GM19324 (cell line): Measurements from ENCODE around the gene CFAP221.

Experiments
- ATAC-seq: cut with Tn5 transposase; IDR thresholded peaks from one replicate; pipeline ENCODE4 v1.9.1; 2021; ENCODE audit warnings: mild to moderate bottlenecking, moderate library complexity; ENCODE audit not compliant: unreplicated experiment, low FRiP score

Gene CFAP221

DNA sequence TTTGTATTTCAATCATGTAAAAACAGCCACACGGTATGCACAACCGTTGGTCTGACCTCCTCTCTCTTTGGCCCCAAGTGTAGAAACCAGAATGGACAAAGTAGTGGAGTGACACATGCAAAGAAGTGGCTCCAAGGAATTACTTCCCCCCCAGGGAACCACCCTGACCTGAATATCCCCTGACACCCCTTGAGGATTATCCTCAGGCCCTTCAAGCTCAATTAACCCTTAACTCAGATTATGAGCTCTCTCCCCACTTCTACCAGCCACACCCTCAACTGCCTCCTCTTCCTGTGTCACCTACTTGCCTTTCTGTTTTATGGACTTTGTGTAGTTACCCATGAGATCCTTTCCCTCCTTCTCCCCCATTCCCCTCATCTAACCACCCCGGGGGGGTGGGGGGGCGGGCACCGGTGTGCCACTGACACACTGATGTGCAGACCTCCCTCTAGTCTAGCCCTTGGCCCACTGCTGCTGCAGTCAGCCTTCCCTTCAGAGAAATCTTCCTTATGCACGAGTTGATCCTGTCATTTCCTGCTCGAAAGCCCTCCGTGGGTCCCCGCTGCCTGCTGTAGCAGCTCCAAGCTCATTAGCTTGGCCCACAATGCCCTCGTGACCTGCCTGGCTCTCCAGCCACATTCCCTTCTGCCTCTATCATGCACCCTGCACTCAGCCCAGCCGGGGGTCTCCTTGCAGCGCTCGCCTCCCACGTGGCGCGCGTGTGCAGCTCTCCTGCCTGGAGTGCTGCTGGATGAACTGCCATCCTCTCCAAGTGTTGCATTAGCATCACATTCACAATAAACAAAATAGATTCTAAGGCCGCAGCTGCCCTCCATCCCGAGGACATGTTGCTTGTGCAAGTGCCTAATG lies 94.7 kb downstream of the CFAP221 start:
- no peak for ATAC-seq

DNA sequence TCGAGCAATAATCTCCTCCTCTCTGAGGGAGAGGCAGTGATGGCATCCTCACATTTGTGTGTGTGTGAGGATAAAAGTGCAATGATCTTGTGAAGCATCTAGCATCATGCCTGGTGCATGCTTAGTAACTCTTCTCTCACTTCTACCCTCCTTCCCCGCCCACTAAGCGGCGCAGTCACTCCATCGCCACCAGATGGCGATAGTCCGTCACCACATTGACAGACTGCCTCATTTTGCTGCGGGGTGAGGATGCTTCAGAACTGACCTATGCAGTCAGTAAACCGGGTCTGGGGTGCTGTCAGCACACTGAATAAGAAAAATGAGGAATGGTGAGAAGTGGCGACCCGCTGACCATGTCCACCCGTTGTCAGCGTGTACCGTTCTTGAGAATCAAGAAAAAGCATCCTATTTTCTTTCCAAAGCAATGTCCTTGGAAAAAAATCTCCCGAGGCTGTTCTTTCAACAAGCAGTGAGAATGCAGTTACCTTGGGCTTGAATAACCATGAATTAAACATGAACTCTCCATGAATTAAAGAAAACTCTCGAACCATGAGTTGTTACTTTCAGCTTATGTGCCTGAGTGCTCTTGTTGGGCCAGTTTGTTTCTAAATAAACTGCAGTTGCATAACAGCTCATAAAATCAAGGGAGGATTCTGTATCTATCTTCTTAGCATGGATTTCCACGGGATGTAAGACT lies 97.5 kb downstream of the CFAP221 start:
- ATAC-seq = peak; percentile 87

DNA sequence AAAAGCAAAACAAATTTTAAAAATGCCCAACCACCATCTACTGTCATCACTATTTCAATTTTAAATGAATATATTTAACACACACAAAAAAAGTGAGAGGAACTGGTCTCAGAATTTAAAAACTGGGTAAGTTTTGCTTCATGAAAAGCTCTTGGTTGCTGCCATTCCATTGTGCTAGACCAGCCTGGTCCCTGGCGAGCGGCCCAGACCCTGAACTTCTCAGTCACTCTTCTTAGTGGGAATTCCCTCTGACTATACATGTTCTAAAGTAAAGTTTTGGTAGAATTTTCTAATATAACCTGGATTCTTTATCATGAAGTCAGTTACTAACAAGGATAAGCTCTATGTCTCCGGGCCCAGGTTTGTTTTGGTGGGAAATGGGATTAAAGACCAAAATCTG lies 99.9 kb downstream of the CFAP221 start:
- no peak for ATAC-seq

DNA sequence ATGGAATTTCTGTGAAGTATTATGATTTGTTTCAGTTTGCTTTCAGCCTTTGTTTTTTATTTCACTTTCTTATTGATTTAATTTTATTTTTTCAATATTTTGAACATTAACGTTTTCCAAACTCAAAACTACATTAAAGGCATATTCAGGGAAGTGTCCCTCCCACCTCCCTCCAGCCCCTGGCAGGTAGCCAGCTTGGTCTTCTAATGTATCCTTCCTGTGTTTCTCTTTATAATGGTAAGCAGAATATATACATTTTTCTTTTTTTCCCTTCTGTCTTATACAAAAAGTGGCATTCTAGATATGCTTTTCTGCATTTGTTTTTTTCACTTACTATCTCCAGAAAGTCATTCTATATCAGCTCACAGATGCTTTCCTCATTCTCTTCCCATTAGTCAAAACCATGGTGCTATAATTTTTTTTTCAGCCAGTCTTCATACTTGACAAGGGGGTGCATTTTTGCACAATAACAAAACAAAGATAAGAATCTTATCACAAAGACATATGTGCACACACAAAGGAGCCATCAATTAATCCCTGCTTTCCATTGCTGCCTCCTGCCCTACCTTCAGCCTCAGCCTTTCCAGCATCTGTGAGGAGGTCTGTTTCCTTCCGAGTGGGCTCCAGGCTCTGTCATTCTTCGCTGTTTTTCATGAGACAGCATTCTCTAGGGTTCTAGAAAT lies 101.1 kb downstream of the CFAP221 start:
- ATAC-seq = no peak

DNA sequence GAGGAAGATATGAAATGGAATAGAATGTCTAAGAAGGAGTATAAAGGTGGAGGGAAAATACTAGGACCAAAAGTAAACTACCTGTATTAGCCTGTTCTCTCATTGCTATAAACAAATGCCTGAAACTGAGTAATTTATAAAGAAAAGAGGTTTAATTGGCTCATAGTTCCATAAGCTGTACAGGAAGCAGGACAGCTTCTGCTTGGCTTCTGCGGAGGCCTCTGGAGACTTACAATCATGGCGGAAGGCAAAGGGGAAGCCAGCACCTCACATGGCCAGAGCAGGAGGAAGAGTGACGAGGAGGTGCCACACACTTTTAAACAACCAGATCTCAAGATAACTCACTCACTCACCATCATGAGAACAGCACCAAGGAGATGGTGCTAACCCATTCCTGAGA lies 101.9 kb downstream of the CFAP221 start:
- ATAC-seq = no peak

DNA sequence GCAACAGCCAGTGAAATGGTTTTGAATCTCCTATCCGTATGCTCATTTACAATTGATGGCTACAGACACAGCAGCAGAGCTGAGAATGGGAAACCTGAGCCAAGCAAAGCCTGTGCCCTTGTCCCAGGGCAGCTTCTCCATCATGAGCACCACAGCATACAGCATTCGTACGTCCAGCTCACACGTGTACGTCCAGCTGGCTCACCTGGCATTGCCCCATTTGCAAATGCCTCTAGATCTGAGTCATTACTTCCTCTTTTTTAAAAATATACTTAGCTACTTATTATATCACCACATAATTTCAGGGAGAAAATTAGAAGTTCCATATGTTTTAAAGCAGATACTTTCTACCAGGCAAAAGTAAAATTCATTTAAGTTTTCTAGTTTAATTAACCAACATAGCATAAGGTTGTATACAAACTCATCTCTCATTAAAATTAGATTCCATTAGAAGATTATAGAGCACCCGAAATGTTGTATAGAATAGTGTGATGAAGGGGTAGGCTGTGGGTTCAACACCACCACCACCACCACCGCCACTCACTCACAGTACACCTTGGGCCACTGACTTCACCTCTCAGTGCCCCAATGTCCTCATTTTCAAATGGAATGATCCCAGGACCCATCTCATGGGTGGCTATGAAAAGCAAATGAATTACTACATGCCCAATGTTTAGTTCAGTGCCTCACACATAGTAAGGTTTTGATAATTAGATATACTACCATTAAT lies 103.4 kb downstream of the CFAP221 start:
- peak; percentile 93 for ATAC-seq

DNA sequence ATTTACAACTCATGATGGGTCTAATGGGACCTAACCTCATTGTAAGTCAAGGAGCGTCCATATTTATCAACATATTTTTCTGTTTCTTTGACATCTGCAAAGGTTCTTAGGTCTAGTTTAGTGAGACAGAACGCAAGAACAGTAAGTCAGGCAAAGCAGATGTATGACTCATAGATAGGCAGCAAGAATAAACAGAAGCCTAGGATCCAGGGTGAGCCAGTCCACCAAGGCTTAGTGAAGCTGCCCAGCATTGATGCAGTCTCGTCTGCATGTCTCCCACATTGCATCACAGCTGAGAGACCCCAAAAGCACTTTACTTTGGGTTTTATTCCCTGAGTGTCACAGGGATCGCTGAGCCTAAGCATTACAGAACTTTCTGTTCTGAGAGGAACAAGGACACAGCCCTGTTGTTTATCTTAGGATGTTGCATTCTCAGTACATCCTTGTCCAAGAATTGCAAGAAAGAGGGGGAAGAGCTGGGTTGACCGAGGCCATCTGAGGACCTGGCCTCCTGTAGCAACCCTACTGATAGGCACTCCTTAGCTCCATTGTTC lies 105.2 kb downstream of the CFAP221 start:
- ATAC-seq = no peak

DNA sequence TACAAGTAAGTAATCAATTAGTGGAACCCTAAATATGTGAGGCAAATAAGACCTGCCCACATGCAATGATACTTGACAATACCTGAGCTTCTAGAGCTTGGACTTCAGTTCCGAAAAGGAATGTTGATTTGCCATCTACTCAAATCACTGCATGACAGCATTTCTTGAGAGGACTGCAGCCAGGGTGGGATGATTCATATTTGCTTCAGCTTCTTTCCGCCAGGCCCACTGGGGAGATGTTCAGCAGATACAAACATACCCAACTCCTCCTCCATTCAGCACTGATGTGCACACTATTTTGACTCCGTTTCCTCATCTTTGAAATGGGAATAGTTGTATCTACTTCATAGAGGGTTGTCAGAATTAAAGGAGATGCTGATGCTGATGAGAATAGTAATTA lies 106.0 kb downstream of the CFAP221 start:
- no peak for ATAC-seq

DNA sequence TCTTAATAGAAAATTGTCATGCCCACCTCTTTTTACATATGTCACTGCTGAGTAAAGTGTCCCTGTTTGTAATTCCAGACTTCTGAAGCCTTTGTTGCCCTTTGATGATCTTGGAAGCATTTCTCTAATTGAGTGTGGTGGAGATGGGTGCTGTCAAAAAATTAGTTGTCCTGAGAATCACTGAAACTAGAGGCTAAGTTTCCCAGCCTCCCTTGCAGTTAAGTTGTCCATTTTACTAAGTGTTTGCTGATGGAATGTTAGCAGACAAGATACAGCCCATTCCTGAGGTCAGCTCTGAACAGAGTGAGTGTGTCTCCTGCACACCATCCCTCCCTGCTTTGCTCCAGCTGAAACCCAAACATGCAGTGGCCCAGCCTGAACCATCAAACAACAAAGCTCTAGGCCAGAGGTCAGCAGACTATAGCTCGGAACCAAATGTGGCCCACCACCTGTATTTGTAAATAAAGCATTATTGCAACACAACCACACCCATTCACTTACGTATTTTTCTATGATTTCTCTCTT lies 106.7 kb downstream of the CFAP221 start:
- ATAC-seq = no peak

DNA sequence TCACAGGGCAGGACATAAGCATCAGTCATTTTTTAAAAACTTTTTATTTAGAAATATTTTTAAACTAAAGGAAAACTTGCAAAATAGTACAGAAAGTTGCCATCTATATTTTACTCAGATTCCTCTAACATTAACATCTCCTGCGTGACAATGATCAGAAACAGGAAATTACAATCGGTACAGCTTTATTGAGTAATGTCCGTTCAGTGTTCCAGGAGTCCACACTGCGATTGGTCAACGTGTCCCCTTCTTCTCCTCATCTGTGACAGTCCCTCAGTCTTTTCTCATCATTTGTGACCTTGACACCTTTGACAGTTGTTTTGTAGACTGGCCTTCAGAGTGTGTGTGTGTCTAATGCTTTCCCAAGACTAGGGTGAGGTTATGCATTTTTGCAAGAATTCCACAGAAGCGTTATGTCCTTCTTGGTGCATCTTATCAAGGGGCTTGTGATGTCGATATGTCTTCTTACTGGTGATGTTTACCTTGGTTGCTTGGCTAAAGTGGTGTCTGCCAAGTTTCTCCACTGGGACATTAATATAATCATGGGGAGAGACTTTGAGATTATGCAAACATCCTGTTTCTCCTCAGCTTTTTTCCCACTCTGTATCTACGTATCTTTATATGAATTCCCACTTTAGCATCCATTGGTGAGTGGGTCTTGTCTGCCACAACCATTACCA lies 113.4 kb downstream of the CFAP221 start:
- no peak for ATAC-seq

DNA sequence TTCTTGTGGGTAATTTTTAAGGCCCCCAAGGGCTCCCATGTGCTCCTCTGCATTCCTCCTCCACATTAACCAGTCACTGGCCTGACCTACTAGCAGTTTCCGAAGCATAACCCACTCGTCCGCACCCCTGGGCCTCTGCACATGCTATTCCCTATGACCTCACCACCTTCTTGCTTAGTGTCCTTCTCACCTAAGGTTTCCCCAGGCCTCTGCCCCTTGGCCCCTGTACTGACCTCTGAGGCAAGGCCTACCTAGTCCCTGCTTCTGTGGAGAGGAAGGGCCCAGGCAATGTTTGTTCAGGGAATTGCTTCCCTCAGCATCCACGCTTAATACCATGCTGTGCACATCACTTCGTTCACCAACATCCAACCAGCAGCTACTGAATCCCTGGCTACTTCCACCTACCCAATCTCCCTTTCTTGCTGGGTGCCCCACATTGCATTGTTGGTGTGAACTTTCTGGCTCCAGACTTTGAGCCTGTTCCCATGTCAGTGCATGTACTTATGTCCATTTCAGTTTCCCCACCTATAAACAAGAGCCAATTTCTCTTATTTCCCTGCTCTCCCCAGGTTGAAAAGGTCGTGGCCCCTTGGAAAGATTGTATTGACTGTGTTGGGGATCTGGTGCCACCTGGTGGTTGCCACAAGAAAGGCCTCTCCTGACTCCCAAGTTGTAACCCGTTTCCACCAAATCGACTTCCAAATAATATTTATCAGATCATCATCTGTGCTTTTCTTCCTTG lies 115.5 kb downstream of the CFAP221 start:
- no peak for ATAC-seq

DNA sequence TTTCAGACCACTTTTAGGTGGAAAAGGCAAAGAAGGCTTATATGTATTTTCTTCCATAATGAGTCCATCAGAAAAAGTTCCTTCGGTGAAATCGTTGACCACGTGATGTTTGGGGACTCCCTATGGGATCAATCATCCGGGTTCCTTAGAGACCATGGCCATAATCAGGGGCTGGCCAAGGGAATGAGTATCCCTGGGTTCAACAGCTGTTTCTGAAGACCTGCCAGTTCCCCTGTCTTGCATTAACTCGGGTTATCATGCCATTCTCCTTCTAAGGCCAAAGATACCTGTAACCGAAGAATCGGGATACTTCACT lies 116.1 kb downstream of the CFAP221 start:
- ATAC-seq = no peak

DNA sequence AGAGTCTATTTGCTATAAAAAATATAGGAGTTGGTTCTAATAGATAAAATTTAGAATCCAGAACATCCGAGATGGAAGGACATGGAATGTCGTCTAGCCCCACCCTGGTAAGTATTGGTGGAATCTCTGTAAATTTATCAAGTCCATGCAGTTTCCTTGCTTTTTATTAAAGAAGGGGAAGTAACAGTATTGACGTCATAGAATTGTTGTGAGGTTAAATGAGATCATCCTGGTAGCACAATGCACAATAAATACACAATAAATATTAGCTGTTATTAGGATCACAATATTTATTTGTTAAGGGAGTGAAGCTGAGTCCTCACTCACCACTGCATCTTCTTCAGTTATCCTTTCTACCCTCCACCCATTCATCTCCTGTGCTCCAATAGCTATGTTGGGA lies 118.0 kb downstream of the CFAP221 start:
- ATAC-seq = no peak

DNA sequence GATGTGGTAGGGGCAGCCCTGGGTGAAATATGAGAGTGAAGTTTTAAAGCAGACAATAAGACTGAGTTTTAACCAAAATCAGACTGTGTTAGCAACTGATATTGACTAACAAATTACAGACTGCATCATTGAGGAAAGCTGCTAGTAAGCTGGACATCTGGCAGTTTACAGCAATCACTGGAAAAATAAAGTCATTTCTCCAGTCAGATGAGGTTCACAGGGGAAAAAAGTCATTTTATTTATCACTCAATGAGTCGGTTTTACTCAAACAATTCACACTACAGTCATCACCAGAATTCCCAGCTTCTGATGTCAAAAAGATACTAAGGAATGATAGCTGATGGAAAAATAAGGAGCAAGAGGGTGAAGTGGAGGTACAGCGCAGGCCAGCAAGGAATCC lies 124.3 kb downstream of the CFAP221 start:
- no peak for ATAC-seq

DNA sequence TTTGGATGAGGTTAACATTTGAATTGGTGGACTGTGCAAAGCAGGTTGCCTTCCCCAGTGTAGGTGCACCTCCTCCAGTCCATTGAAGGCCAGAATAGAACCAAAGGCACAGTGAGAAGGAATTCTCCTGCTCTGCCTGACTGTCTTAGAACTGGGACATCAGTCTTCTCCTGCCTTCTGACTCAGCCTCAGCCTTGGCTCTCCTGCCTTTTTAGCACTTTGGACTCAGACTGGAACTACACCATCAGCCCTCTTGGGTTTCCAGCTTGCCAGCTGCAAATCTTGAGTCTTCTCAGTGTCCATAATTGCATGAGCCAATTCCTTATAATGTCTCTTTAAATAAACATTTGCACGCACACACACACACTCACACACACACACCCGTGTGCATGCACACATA lies 126.8 kb downstream of the CFAP221 start:
- no peak for ATAC-seq

DNA sequence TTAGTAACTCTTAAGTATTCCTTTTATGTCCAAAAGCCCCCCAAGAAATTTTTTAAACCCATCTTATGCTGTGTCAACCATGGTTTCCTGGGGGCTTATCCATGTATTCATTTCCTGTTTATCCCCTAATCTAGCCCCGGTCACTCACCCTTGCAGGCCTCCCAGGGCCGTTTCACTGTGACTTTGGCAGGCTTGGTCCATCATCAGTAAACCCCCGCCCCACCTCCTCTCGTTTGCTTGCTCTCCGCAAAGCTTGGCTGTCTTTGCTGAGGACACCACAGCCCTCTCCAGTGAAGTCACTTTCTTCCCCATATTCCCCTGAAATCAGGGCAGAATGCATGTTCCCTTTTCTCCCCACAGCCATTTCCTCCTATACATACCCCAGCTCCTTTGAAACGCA lies 127.5 kb downstream of the CFAP221 start:
- ATAC-seq = no peak

DNA sequence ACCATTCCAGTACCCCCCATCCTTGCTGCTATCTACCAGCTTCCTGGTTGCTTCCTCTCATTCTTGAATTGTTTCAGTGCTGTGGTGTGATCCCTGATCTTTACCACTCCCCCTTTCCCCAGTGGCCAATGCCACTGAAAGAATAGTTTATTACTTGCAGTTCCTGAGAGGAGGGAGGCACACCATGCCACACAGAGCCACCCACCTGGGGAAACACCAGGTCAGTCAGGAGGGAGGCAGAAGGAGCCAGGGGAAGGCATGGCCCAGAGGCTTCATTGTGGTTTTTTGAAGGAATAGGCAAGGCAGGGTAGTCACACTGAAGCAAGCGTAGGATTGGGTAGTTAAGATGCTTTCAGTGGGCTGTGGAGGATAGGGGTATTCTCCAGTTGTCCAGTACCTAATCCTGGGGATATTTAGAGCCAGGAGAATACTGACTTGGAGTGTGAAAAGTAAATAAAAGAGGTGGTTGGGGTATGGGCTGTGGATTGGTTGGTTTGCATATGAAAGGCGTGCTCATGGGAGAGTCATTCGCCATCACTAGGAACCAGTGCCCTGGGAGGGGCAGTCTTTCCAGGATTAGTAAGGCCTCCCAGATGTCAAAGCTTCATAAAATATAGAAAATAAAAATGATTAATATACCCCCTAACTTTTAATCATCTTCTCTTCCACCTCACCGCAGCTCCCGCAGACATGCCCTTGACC lies 128.1 kb downstream of the CFAP221 start:
- no peak for ATAC-seq

DNA sequence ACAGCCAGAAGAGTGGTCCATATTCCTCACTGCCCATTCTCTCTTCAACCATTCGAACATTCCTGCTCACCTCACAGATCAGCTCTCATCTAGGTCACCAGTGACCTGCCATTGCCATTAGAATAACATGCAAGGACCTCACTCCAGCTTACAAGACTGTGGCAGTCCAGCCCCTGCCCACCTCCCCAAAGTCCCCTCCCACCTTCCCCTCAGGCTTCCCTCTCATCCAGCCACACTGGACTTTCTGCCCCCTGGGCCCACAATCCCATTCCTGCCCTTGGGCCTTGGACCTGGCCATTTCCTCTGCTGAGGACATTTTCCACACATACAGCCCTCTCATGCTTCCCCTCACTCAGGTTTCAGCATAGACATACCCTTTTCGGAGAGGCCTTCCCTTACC lies 129.5 kb downstream of the CFAP221 start:
- no peak for ATAC-seq
